GM21447 (cell line): ENCODE data around the gene KATNB1.
"Not testable (repeated sequence)": the region's sequence is repeated elsewhere in the genome, so short reads cannot be mapped to it uniquely, and the experiment has no call there.

Experiments
- ATAC-seq: cut with Tn5 transposase; IDR thresholded peaks from one replicate; pipeline ENCODE4 v1.9.1; 2021; ENCODE audit not compliant: unreplicated experiment

The KATNB1 gene

DNA sequence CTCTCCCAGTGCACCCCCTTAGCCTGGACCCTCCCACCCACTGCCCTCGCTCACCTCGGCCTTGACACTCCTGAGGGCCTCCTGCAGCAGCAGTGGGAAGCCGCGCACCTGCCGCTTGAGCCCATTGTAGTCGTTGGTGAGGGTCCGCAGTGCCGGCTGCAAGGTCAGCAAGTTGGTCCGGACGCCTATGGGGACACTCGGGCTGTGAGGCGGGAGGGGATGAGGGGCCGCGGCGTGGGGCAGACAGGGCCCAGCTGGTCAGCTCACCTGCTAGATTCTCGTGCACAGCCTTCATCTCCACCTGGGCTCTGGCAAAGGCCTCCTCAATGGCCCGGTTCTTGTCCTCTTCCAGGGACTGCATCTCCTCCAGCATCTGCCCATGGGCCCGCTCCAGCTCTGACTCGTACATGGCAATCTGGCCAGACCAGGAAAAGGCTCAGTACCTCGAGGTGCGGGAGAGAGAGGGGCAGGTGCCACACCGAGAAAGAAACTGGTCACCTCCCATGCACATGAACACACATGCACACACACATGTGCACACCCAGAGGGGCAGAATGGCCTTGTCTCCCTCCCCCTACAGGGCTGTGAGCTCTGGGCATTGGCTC is 34.1 kb downstream of the KATNB1 start:
- ATAC-seq: no peak

- no peak for ATAC-seq
Observed at GRCh38 chr16:57770361-57770760, 34.8 kb downstream of the KATNB1 start.

GRCh38 chr16:57771141-57771785 is 35.7 kb downstream of the KATNB1 start:
- ATAC-seq: no peak

DNA sequence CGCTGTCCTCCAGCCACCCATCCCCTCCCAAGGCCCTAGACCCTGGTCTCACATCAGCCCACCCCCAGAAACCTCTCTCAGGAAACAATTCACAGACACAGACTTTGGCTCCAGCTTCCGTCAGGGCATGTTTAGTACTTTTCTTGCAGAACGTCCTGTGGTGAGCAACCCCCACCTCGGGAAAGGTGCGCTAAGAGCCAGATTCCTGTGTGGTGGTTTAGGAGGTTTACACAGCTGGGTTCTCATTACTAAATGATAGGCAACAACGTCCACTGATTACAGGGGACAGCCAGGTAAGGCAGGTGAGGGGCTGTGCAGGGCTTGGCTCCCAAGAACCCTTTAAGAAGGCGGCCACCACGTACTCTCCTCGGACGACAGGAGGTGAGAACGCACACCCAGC is 37.4 kb downstream of the KATNB1 start:
- ATAC-seq: no peak

- no peak for ATAC-seq
Observed at GRCh38 chr16:57773655-57774295, 38.2 kb downstream of the KATNB1 start.

DNA sequence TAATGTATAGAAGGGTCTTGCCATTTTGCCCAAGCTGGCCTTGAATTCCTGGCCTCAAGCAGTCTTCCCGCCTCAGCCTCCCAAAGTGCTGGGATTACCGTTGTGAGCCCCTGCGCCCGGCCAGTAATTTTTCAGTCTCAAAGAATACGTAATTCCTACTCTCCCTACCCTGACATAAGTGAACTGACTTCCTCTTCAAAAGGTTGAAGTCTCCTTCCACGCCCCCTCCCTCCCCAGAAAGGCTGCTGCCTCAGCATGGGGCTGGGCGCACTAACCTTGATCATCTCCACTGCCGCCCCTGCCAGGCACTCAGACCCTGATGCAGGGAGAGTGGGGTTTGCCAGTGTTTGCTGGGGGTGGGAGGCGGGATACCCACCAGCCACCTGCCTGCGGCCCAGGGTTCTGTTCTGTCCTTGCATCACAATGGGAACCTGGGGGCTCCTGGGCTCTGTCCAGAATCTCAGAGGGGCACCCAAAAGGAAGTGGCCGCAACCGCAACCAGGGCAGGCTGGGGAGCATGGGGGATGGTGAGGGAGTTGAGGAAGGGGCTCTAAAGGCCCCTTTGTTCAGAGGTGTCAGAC is 39.2 kb downstream of the KATNB1 start:
- no peak for ATAC-seq

DNA sequence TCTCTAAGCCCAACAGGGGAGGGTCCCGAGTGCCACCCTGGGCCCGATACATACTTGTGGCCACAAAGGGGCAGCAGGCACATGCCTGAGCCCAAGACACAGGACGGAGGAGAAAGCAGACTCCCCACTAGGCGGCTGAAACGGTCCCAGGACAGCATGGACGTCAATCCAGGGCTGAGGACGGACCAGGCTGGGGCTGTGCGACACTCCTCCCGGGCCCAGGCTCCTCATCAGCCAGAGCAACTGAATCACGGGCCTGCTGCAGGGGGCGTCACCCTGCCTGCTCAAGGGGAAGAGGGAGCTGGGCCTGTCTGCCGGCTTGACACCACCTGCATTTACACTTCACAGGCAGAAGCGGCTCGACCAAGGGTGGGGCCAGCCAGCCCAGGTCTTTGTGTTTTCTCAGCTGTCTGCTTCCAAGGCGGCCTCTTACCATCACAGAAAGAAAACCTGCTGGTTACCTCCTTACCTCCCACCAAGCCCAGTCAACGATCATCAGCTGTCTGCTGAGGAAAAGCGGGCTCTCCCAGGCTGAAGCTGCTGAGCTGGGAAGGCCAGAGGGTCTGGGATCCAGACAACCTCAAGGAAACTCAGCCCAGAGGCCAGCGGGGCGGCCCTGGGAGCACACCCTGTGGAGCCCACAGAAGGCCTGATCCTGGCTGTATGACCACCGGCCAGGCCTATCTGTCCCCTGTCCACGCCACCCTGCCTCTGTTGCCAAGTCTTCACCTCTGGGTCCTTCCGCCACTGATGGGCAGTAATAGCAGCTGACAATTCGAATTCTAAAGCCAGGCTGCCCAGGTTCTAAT is 40.3 kb downstream of the KATNB1 start:
- no peak for ATAC-seq

DNA sequence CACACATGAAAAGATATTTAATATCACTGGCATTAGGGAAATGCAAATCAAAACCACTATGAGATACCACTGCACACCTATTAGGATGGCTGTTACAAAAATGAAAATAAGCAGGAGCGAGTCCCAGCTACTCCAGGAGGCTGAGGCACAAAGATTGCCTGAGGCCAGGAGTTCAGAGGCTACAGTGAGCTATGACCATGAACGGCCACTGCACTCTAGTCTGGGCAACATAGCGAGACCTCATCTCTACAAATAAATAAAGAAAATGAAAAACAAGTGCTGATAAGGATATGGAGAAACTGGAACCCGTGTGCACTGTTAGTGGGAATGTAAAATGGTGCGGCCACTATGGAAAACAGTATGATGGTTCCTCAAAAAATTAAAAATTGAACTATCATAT is 43.1 kb downstream of the KATNB1 start:
- ATAC-seq: no peak

- not testable (repeated sequence) for ATAC-seq
Observed at GRCh38 chr16:57779836-57780235, 44.3 kb downstream of the KATNB1 start.

- ATAC-seq: no peak
Observed at GRCh38 chr16:57781349-57781740, 45.8 kb downstream of the KATNB1 start.

GRCh38 chr16:57781741-57782606 is 46.4 kb downstream of the KATNB1 start:
- ATAC-seq: no peak

- ATAC-seq: not testable (repeated sequence)
Observed at GRCh38 chr16:57782607-57783055, 47.1 kb downstream of the KATNB1 start.

DNA sequence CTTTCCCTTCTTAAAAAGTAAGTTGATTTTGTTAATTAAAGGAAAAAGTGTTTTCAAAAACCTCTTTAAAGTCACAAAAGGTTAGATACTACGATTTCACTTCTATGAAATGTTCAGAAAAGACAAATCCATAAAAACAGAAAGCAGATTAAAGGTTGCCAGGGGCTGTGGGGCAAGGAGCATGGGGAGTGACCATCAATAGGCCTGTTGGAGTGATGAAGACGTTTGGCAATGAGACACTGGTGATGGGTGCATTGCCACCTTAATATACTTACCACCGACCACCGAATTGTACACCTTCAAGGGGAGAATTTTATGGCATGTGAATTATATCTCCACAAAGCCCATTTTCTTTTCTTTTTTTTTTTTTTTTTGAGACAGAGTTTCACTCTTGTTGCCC is 47.5 kb downstream of the KATNB1 start:
- ATAC-seq: no peak

DNA sequence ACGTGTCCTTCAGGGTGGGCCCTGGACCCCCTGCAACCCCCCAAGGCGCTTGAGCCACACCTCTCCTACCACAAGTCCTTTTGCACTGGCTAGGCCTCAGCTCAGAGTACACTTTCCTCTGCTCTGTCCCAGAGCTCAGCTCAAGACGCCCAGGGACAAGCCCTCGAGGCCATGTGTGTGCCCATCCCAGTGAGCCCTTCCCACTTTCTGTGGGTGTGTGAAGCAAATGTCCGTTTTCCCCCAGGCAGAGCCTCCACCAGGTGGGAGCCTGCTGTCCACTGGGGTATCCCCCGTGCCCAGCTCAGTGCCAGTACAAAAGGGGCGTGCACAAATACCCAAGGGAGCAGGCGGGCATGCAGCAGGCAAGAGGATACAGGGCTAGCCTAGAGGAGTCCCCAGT is 48.3 kb downstream of the KATNB1 start:
- ATAC-seq: no peak

DNA sequence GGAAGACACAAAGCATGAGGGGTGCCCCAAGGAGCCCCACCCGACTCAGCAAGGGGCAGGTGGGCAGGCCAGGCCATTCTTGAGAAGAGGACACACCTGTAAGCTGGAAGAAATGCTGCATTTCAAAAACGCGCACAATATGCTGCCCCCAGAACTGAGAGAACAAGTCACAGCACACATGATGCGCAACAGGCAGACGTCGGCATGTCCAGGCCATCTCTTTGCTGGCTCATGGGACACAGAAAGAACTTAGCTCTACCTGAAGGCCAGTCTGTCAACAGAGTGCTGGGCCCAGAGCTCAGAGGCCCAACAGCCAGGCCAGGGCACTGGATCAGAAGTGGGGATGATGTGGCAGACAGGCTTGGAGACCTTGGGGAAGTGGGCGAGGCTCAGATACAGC is 48.8 kb downstream of the KATNB1 start:
- no peak for ATAC-seq

DNA sequence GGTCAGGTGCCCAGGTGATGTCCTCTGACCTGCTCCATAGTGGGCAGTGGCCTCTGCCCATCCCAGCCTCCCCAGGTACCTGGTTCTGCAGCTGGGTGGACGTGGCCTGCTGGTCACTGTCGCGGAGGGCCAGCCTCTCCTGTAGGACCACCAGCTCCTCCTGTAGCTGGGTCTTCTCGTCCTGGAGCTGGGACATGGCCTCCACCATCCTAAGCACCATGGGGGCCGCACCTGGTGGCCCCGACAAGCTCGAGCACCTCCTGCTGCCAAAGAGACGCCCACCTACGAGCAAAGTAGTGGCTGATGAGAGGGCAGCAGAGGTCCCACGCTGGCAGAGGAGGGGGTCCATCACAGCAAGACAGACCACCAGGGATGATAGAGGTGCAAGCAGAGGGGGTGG is 49.8 kb downstream of the KATNB1 start:
- ATAC-seq: no peak

- no peak for ATAC-seq
Observed at GRCh38 chr16:57785924-57786323, 50.4 kb downstream of the KATNB1 start.

DNA sequence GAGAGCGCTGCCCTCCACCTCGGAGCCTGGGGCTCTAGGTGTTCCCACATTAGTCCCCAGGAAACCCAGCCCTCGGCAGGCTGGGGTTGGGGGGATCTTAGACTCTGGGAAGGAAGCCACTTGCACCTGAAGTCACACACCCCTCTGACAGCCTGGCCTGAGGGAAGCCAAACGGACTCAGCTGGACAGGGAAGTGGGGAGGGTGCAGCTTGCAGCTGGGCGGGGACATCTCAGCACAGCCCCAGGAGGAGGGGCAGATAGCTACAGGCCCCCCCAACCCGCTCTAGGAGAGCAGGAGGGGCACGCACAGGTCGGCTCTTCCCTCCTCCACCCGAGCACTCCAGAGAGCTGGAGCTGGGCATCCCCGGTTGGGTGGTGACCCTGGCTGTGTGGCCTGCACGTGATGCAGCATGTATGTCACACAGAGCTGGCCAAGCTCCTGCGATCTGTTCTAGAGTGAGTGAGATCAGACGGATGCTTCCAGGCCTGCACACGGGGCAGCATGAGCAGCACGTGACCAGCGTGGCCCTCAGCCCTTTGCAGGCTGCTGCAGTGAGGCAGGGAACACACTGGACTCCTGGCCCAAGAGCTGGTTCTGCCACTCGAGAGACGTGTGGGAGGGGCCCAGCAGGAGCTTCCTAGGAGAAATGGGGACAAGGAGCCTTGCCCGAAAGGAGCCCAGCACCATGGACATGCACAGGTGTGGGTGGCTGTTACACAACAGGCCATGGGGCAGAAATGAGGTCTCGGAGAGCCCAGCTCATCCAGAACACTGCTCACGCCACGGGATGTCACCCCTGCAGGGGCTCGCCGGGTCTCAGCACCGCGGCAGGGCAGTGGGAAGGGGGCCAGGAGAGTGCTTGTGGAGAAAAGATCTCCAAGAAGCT is 51.3 kb downstream of the KATNB1 start:
- ATAC-seq: no peak

DNA sequence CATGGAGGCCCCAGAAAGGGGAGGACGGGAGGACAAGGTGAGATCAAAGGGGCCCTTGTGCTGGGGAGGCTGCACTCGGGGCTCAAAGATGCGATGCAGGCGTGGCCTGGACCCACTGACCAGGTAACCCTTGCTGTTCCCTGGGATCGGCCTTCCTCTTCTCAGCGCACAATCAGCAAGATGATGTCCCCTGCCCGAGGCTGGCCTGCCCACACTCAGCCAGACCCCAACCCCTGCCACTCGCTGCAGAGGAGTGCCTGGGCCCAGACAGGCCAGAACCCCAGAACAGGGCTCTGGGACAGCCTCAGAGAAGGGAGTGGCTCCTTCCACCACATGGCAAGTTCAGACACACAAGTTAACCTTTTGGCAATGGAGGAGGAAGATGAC is 51.9 kb downstream of the KATNB1 start:
- ATAC-seq: no peak
